Measurements from ENCODE around the gene CORO2B. TPM values are rescaled to one million over a fixed set of nuclear protein-coding genes. Genes with fewer than 3 reads are reported as not detected.
A peak's percentile ranks its signal among the peaks of the same experiment; 100 is the strongest.

CORO2B gene
- total RNA-seq, 4 donors from 2014 or later = 3.1 to 9.6 (median 8.6) TPM

- Histone ChIP-seq H3K4me3 (replicated peaks in 1 of 3) (no peak overlapping the region), H3K27ac (no peak overlapping the region), H3K27me3 (no peaks in the 10 kb centered on the region), H3K9me3 (no peaks in the 10 kb centered on the region), H3K36me3 (no peaks in the 10 kb centered on the region), H3K4me1 (peaks cover 0 to 14% of the 10 kb centered on the region in 2 donors)
- 69 to 70% methylated on average over 5 of the region's 5 CpGs for WGBS, 2 donors
- DNase-seq = no peak
- intact Hi-C loops (cut with DNase I) = no loop called here
- TF ChIP-seq CTCF (IDR thresholded peaks at IDR 0.05) (no peak), POLR2A (IDR thresholded peaks at IDR 0.05) (no peak)
Observed at GRCh38 chr15:68707386-68707785, 128.6 kb downstream of the CORO2B start.

- intact Hi-C loops (cut with DNase I) = no loop called here
- no peaks in the 10 kb centered on the region for H3K27me3 ChIP-seq
- H3K36me3 ChIP-seq = no peaks in the 10 kb centered on the region
- no peak for TF ChIP-seq CTCF (IDR thresholded peaks at IDR 0.05)
- no peak for TF ChIP-seq POLR2A (IDR thresholded peaks at IDR 0.05)
- 82 to 100% methylated on average over 1 of the region's 1 CpG for WGBS, 2 donors
- no peak overlapping the region for H3K27ac ChIP-seq
- peaks cover 5 to 11% of the 10 kb centered on the region in 2 donors for H3K4me1 ChIP-seq
- no peaks in the 10 kb centered on the region for H3K9me3 ChIP-seq
- H3K4me3 ChIP-seq (replicated peaks in 1 of 3) = no peak overlapping the region
- no peak for DNase-seq
Observed at GRCh38 chr15:68709876-68710275, 131.1 kb downstream of the CORO2B start.

GRCh38 chr15:68710536-68710935 lies 131.7 kb downstream of the CORO2B start:
- TF ChIP-seq POLR2A (IDR thresholded peaks at IDR 0.05) (no peak), CTCF (IDR thresholded peaks at IDR 0.05) (no peak)
- Histone ChIP-seq H3K27me3 (no peaks in the 10 kb centered on the region), H3K4me1 (peaks cover 5 to 9% of the 10 kb centered on the region in 2 donors), H3K36me3 (no peaks in the 10 kb centered on the region), H3K9me3 (no peaks in the 10 kb centered on the region), H3K4me3 (replicated peaks in 1 of 3) (no peak overlapping the region), H3K27ac (no peak overlapping the region)
- intact Hi-C loops (cut with DNase I) = no loop called here
- no peak for DNase-seq
- WGBS, 2 donors = 93 to 99% methylated on average over 7 to 13 of the region's 16 CpGs

- intact Hi-C loops (cut with DNase I) = no loop called here
- Histone ChIP-seq H3K9me3 (no peaks in the 10 kb centered on the region), H3K27me3 (no peaks in the 10 kb centered on the region), H3K4me1 (peaks cover 5 to 9% of the 10 kb centered on the region in 2 donors), H3K36me3 (no peaks in the 10 kb centered on the region), H3K4me3 (replicated peaks in 1 of 3) (no peak overlapping the region), H3K27ac (no peak overlapping the region)
- no peak for TF ChIP-seq POLR2A (IDR thresholded peaks at IDR 0.05)
- no peak for TF ChIP-seq CTCF (IDR thresholded peaks at IDR 0.05)
- no peak for DNase-seq
- 94 to 98% methylated on average over 6 to 8 of the region's 10 CpGs for WGBS, 2 donors
Observed at GRCh38 chr15:68711406-68711805, 132.6 kb downstream of the CORO2B start.

- Histone ChIP-seq H3K4me3 (replicated peaks in 1 of 3) (no peak overlapping the region), H3K9me3 (no peaks in the 10 kb centered on the region), H3K4me1 (peaks cover 5 to 9% of the 10 kb centered on the region in 2 donors), H3K36me3 (no peaks in the 10 kb centered on the region), H3K27ac (no peak overlapping the region), H3K27me3 (no peaks in the 10 kb centered on the region)
- intact Hi-C loops (cut with DNase I) = no loop called here
- DNase-seq = peak; percentile 68
- WGBS, 2 donors = 49 to 70% methylated on average over 4 of the region's 4 CpGs
- TF ChIP-seq POLR2A (IDR thresholded peaks at IDR 0.05) (no peak), CTCF (IDR thresholded peaks at IDR 0.05) (no peak)
Observed at GRCh38 chr15:68712886-68713285, 134.1 kb downstream of the CORO2B start.

Data from thyroid gland (tissue), 4 donors.